ENCODE data around the gene CNST.

Gene CNST

DNA sequence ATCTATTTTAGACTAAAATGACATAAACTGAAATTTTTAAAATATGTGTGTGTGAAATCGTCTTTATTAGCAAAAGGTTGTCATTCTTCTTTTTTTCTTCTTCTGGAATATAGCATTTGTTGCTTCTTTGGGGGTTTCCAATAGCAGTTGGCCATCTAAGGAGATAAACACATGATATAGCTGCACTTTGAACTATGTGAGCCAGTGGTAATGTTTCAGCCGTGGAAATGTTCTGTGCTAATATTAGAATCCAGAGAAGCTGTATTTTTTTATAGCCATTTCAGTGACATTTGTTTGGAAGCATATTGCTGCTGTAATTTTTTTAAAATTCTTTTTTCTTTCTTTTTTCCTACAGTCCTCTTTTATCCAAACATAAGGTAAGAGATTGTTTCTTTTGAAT, 75.1 kb downstream of the CNST start:
- TF ChIP-seq TAF1 (IDR thresholded peaks at IDR 0.05; ENCODE audit: borderline replicate concordance, insufficient read depth, low read length) (no peak), POLR2AphosphoS5 (IDR thresholded peaks at IDR 0.05; ENCODE audit: low read depth, low read length) (no peak), FOXP2 (optimal IDR thresholded peaks at IDR 0.05; ENCODE audit: borderline replicate concordance, extremely low read depth, extremely low read length, insufficient read depth) (no peak), SIN3A (IDR thresholded peaks at IDR 0.05; ENCODE audit: borderline replicate concordance, insufficient read depth, low read length) (no peak)
- TF ChIP-seq, protein P1, sequence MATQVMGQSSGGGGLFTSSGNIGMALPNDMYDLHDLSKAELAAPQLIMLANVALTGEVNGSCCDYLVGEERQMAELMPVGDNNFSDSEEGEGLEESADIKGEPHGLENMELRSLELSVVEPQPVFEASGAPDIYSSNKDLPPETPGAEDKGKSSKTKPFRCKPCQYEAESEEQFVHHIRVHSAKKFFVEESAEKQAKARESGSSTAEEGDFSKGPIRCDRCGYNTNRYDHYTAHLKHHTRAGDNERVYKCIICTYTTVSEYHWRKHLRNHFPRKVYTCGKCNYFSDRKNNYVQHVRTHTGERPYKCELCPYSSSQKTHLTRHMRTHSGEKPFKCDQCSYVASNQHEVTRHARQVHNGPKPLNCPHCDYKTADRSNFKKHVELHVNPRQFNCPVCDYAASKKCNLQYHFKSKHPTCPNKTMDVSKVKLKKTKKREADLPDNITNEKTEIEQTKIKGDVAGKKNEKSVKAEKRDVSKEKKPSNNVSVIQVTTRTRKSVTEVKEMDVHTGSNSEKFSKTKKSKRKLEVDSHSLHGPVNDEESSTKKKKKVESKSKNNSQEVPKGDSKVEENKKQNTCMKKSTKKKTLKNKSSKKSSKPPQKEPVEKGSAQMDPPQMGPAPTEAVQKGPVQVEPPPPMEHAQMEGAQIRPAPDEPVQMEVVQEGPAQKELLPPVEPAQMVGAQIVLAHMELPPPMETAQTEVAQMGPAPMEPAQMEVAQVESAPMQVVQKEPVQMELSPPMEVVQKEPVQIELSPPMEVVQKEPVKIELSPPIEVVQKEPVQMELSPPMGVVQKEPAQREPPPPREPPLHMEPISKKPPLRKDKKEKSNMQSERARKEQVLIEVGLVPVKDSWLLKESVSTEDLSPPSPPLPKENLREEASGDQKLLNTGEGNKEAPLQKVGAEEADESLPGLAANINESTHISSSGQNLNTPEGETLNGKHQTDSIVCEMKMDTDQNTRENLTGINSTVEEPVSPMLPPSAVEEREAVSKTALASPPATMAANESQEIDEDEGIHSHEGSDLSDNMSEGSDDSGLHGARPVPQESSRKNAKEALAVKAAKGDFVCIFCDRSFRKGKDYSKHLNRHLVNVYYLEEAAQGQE (IDR thresholded peaks at IDR 0.05; ENCODE audit: insufficient read depth in 1 of 2, low read depth in 2 of 2, low read length in 2 of 2) = no peak

DNA sequence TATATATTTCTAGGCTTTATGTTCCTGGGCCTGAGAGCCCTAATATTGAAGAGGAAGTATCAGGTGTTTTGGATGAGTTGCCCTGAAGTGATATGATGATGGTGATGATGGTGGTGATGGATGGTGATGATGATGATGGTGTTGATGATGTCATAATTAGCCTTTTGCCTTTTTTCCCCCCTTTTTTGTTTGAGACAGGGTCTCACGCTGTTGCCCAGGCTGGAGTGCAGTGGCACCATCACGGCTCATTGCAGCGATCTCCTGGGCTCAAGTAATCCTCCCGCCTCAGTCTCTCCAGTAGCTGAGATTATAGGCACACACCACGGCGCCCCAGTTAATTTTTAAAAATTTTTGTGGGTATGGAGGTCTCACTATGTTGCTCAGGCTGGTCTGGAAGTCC, 76.5 kb downstream of the CNST start:
- TF ChIP-seq SIN3A (IDR thresholded peaks at IDR 0.05; ENCODE audit: borderline replicate concordance, insufficient read depth, low read length) (no peak), POLR2AphosphoS5 (IDR thresholded peaks at IDR 0.05; ENCODE audit: low read depth, low read length) (no peak), FOXP2 (optimal IDR thresholded peaks at IDR 0.05; ENCODE audit: borderline replicate concordance, extremely low read depth, extremely low read length, insufficient read depth) (no peak), TAF1 (IDR thresholded peaks at IDR 0.05; ENCODE audit: borderline replicate concordance, insufficient read depth, low read length) (no peak)
- TF ChIP-seq, protein P1 (IDR thresholded peaks at IDR 0.05; ENCODE audit: insufficient read depth in 1 of 2, low read depth in 2 of 2, low read length in 2 of 2) = no peak

DNA sequence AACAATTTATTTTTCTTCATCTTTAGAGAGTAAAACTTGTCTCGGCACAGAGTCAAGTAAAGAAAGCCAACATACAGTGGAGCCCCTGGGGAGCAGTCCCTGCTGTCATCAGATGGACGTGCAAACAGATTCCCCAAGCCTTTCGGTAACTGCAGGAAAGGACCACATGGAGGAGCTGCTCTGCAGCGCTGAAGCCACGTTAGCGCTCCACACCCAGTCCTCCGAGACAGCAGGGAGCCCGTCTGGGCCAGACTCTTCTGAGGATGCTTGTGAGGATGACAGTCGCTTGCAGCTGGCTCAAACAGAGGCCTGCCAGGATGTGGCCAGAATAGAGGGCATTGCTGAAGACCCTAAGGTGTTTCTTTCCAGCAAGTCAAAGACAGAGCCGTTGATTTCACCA, 80.9 kb downstream of the CNST start:
- TF ChIP-seq FOXP2 (optimal IDR thresholded peaks at IDR 0.05; ENCODE audit: borderline replicate concordance, extremely low read depth, extremely low read length, insufficient read depth) = no peak
- no peak for TF ChIP-seq POLR2AphosphoS5 (IDR thresholded peaks at IDR 0.05; ENCODE audit: low read depth, low read length)
- TF ChIP-seq, protein P1 (IDR thresholded peaks at IDR 0.05; ENCODE audit: insufficient read depth in 1 of 2, low read depth in 2 of 2, low read length in 2 of 2) = no peak
- no peak for TF ChIP-seq TAF1 (IDR thresholded peaks at IDR 0.05; ENCODE audit: borderline replicate concordance, insufficient read depth, low read length)
- no peak for TF ChIP-seq SIN3A (IDR thresholded peaks at IDR 0.05; ENCODE audit: borderline replicate concordance, insufficient read depth, low read length)

DNA sequence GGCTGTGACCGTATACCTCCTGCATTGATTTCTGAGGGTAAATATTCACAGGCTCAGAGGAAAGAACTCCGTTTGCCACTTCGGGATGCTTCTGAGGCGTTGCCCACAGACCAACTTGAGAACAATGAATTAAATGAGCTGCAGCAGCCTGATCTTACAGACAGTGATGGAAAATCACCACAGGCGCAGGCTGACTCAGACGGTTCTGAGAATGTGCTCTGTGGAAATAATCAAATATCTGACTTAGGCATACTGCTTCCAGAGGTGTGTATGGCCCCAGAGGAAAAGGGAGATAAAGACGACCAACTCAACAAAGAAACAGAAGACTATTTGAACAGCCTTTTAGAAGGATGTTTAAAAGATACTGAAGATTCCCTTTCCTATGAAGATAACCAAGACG, 81.3 kb downstream of the CNST start:
- TF ChIP-seq TAF1 (IDR thresholded peaks at IDR 0.05; ENCODE audit: borderline replicate concordance, insufficient read depth, low read length) (no peak), SIN3A (IDR thresholded peaks at IDR 0.05; ENCODE audit: borderline replicate concordance, insufficient read depth, low read length) (no peak), POLR2AphosphoS5 (IDR thresholded peaks at IDR 0.05; ENCODE audit: low read depth, low read length) (no peak), FOXP2 (optimal IDR thresholded peaks at IDR 0.05; ENCODE audit: borderline replicate concordance, extremely low read depth, extremely low read length, insufficient read depth) (no peak)
- TF ChIP-seq, protein P1 (IDR thresholded peaks at IDR 0.05; ENCODE audit: insufficient read depth in 1 of 2, low read depth in 2 of 2, low read length in 2 of 2) = no peak
